Ishikawa (cell line): ENCODE data around the gene FHL3.

Source experiments
- CEBPB ChIP-seq: IDR thresholded peaks from 2 replicates; pipeline ENCODE4 v1.6.1; 2012
- NFIC ChIP-seq: IDR thresholded peaks from 2 replicates; pipeline ENCODE4 v1.6.1; 2012
- TAF1 ChIP-seq: IDR thresholded peaks from 2 replicates; pipeline ENCODE4 v1.6.1; 2012; ENCODE audit warnings: low read depth, mild to moderate bottlenecking
- TEAD4 ChIP-seq: IDR thresholded peaks from 2 replicates; pipeline ENCODE4 v1.6.1; 2012

DNA sequence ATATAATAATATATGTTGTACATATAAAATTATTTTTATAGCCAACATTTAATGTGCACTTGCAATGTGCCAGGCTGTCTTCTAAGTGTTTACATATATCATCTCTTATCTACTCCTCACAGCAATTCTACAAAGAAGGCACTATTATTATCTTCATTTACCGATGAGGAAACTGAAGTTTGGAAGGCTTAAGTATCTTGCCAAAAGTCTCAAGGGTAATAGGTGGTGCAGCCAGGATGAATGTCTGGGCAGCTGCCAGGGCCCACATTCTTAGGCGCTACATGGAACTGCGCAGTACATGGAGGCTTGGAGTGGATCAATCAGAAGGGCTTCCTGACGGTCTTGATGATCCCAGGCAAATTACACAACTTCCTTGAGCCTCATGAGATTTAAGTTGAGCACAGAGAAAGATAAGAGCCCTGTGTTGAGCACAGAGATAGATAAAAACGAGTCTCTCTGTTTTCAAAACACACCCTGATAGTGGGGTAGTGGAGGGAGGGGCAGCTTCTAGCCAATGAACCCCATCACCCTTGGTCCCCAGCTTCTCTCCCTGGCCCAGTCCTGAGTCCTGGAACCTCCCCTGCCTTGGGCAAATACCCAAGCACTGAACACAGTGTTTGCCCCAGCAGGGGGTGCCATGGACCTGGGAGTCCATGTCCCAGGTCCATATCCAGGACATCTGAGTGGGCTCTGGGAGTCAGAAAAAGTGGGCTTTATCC lies 32.1 kb upstream of the FHL3 start:
- TF ChIP-seq CEBPB (no peak), NFIC (no peak), TEAD4 (no peak), TAF1 (no peak)
